Stimulated activated CD4-positive, alpha-beta T cell treated with anti-CD3 and anti-CD28 coated beads, Interleukin-1b, Interleukin-23, amount 100 ng/mL, for 4 hours (primary cell): ENCODE measurements around the gene ACSL6.

Experiments used
- DNase-seq, 2 donors: peaks; one replicate each; pipeline ENCODE4 v3.0.0-alpha.2; 2020; ENCODE audit warnings: low read depth in 2 of 2

Gene ACSL6

DNA sequence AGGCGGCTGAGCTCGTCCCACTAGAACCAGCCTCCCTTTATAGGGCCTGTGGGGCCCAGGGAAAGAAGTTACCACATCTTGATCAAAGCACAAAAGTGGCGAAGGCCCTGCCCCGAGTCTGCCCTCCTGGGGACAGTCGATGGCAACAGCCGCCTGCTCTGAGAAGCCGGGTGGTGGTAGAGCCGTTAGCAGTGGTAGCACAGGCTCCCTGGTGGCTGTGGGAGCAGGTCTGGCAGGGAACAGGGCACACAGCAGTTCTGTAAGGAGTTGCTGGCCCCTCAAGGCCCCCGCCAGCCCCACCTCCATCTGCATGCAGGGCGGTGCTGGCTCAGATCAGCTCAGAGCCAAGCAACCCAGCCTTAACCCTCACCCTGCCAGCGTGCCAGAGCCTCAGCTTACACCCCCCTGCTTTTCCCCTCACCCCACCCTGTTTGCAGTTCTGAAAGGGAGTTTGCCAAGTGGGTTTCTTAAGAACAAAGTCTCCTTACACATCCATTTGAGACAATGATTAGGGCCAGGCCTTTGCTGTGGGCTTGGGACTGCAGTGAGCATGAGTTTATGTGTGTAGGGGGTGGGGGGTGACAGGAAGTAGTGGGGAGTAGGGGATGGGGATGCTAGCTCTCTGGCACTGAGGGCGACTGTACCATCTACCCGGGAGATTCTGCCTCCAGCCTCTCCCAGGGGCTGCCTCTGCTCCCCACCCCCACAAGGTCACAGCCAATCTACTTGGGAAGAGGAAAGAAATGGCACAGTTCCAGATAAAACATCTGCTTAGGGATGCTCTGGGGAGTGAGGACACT is 11.8 kb downstream of the ACSL6 start:
- no peak for DNase-seq

DNA sequence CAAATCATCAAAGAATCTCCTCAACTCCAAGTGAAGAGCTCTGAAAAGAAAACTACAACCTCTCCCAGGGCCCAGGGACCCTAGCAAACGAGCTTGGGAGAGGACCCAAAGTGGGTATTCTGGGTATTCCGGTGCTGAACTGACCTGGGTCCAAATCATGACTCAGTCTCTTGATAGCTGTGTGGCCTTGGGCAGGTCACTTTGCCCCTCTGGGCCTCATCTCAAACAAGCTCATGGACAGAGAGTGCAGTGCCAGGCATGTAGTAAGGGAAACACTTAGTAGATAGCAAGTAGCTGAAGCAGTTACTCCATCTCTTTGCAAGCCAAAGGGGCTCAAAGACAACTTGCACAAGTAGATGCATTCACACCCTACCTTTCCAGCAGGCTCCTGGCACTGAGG is 12.4 kb downstream of the ACSL6 start:
- DNase-seq = no peak

DNA sequence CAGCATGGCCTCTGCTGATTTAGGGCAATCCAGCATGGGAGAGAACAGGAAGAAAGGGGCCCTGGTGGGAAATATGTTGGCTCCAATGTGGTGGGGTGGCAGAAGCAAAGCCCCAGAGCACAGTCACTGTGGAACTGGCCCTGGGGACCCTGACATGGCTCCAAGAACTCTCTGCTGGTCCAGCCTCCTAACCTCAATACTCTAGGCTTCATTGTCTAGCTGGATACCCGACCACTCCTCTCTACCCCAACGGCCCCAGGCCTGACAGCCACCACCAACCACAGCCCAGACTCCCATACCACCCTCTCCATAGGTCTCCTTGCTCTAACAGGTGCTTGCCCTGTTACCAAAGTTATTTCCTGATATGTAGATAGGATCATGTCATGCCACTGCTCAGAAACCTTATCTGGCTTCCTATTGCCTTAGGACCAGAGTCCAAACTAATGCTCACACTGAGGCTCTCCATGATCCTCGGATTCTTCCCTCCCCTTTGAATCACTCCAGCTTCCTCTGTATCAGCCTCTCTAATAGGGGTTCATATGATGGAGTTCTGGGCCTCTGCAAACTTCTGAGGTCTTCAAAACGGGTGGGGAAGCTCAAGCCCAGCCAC is 12.9 kb downstream of the ACSL6 start:
- no peak for DNase-seq

DNA sequence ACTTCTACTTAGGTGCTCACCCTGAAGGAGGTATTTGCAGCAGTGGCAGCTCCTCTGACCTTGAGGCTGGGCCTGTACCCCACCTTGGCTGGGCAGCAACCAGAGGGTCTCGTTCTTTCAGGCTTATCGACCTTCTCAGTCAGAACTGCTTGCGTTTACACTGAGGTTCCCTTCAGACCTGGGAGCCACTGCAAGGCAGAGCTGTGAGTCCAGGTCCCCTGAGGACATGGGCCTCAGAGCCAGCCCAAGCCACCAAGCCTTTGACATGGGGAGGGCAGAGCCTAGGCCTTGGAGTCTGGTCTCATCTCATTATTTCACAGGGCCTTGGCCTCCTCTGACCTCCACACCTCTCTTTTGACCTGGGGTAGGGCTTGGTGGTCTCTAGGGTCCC is 13.7 kb downstream of the ACSL6 start:
- no peak for DNase-seq

DNA sequence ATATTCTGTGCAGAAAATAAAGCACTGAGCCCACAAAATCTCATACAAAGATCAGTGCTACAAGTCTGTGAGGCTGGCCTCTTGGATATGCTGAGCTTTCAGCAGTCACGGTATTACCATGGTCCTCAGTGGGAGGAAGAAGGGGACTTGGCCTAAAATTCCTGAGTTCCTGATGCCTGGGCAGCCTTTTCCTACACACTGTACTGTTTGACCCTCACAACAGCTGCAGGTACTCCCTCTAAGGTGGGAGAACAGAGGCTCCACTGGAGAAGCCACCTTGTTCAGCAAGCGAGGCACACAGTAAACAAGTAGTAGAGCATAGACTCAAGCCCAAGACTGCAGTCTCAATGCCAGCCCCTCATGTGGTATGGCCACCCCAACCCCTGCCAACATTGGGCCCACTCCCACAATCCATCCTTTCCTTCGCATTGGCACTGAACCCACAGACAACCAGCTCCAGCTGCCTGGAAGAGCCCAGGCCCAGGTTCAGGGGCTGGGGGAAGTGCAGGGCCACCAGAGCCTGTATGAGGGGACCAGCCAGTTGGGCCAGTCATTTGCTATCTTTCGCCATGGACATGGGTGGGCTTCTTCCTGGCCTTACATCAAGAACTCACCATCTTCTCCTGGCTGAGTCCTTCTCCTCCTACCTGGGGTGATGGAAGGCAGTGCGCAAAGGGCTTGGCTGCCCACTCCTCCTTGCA is 14.3 kb downstream of the ACSL6 start:
- DNase-seq = no peak

DNA sequence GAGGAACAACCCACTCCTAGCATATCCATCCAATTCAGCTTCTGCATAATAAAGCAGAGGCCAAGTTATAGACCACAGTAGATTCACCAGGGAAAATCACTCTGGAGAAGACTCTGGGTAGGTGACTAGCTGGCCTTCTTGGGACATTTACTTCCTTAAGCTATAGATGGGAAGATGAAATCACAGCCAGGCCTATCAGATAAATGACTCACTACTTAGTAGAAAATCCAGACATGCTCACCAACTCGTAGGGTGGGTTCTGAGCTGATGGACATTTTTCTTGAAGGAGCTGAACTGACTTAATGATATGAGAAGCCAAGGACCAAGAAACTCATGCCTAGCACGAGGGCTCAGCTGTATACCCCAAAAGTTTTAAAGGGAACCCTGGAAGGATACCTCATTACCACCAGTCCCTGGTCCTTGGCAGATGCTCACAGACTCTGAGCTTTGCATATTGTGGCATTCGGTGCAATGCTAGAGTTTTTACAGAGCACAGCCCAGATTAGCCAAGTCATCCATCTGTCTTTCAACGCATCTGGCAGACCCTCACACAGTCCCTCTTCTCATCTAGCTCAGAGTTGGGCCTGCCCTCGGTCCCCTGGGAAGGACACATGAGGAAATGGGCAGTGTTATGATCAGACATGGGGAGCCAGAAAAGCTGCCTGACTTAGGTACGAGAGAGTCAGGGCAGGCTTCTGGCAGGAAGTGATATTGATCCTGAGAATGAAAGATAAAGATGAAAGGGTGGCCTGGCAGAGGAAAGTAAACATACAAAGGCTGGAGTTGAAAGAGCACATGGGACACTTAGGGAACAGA is 15.0 kb downstream of the ACSL6 start:
- no peak for DNase-seq

DNA sequence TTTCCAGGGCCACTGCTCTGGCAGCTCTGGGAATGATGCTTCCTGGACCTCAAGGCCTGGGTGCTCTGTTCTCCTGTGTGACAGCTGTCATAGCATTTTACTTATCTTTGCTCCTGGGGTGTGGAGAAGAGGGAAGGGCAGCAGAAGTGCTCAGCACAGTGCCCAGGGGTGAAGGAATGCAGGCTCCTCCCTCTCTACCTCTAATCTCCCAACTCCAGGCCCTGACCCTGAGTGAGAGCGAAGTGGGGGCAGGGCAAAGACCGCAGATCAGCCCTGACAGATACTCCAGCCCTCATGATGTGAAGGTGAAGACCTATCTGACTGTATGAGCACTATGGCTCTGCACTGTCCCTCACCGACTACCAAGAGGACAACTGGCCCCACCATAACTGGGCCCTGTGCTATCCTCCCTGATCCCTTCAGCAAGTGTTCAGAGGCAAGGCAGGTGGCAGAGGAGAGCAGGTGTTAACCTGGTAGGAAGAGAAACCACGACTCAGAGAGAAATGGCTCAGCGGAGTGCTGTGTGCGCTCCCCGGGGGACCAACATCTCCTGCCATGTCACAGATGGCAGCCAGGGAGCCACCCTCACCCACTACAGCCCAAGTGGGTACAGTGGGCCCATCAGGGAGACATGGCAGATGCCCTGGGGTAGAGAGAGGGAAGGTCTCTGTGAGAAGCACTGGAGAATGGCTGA is 16.8 kb downstream of the ACSL6 start:
- DNase-seq = no peak

DNA sequence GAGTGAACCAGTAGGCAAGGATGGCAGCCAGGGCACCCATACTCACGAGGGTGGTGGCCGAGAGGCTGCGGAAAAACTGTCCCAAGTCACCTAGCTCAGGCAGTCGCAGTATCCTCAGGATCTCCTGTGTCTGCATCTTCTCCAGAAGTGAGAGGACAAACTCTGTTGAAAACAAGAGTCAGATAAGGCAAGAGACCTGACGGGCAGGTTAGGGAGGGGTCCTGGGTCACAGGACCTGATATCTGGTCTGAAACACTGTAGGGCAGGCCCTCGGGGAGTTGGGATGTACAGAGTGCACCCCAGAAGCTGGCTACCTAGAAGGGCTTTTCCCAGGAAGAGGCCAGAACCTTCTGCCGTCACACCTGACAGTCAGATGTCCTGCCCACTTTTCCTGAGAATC is 17.4 kb downstream of the ACSL6 start:
- no peak for DNase-seq

DNA sequence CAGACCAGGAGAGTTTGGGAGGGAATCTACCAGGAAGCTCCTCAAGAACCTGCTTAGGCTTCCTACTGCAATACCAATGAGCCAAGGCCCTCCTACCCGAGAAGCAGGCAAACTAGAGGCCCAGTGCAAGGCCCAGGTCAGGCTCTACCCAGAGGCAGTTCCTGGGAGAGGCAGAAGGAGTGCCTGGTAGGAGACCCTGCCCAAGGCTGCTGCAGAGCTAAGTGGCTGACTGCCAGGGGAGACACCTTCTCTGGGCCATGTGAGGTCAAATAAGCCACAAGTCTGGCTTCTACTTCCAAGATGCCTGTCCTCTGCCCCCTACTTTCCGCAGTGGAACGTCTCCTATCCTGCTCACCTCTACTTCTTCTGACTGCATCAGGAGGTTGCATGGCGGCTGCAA is 17.8 kb downstream of the ACSL6 start:
- no peak for DNase-seq

DNA sequence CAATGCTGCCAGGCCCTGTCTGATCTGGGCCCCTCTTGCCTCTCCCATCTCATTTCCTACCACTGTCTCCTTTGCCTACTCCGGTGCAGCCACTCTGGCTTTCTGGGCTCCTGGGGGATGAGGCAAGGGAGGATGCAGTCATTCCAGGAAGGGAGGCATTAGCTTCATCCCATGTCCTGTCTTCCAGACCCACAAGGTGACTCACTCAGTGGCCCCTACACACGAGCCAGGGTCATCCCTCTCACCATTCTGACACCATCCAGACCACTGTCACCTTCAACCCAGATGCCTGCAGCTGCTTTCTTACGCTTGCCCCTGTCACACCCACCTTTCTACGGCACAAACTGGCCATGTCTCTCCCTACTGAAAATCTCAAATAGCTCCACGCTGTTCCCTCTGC is 19.1 kb downstream of the ACSL6 start:
- no peak for DNase-seq

DNA sequence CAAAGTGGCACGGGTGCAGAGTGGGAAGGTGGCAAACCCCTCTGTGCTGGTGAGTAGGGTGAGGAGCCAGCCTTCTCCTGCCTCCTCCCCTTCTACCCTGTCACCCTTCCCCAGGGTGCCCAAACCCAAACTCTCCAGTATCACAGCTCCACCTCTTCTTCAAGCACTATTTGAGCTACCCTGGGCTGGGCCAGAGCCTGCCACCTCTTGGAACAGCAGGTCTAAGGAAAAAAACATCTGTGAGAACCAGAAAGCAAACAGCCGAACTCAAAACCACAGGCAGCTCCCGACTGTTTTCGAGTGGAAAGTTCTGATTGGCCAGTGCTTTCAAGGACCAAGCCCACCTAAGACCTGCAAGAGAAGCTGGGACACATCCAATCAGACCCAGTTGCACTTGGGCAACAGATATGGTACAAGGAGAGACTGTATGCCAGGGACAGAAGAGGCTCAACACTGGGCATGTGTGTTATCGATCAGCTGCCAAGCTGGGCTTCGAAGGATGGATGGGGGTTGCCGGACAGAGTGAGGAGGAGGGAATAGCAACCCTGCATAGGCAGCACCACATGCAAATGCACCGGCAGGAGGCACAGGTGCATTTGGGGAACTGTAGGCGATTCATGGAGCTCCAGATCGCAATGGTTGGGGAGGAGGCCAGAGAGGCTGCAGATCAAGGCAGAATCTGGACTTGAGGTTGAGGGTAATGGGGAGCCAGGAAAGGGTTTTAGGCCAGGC is 19.7 kb downstream of the ACSL6 start:
- no peak for DNase-seq

DNA sequence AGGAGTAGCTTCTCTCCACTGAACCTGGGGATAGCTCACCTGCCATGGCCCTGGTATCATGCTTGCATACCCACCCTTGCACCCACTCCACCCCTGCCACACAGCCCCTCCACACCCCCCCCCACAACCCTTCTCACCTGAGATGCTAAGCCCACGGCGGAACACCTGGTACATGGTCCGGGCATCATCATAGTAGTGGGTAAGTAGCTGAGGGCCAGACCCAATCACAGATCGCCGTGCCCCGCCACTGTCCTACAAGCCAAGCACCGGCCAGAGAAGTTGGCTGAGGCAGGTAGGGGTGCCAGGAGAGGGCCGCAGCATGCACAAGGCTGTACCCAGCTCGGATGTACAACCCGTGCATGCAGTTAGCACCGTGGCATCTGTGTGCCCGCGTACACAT is 20.7 kb downstream of the ACSL6 start:
- no peak for DNase-seq

DNA sequence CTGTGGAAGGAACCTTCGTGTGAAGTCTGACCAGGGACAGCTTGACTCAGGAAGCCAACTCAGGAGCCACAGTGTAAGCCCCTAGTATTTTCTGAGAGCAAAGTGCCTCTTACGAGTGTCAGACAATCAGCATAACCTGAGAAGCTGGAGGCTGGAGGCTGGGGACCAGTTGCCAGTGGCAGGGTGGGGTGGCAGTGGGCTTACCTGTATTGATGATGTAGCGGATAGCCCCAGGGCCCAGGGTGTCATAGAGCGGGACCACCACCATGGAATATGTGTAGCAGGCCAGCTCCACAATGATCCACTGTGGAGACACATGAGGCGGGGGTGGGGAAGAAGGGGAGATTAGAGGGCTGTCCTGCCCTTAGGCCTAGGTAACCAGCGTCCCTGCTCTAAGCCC is 22.9 kb downstream of the ACSL6 start:
- no peak for DNase-seq

DNA sequence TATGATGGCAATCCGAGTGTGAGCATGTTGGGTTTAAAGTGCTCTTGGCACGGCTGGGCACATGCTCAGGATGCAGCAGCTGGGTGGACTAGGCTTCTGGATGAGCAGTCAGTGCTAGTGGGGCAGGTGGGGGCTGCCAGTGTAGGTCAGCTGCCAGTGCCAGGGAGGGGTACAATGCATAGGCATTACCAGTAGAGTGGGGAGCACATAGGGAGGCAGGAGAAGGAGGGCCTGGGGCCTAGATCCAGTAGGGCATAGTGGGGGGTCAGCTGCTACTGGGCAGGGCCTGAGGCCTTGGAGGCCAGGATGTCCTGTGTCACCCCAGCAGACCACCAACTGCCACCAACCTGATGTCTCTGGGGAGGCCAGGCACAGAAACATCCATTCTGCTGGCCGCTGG is 24.2 kb downstream of the ACSL6 start:
- DNase-seq = no peak

DNA sequence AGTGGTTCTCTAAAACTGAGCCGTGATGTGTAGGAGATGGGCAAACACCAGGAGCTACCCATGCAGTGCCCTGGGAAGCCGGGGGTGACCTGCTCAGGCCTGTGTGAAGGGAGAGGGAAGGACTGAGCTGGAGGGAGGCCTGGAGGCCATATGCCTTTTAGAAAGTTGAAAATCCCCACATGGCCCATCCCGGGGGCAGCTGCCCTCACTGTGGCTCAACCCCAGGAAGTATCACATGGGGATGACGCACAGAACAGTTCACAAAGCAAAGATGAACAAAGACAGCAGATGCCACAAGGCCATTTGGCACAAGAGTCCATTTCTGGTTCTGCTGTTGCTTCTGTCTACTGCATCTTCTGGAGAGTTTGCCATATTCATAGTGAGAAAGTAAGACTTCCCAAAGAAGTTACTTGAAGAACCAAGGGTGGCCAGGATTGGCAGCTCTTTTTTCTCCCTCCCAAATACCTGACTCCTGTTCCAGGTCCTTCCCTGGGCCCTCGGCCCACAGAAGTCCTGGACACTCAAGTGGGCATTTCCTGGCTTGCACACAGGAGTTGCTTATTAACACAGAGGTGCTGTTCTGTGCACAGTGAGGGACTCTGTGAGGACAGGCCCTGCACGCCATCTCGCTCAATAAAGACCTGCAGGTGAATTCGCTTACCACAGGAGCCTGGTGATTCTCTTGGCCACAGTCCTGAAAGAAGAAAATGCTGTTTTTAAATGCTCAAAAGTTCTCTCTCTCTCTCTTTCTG is 25.1 kb downstream of the ACSL6 start:
- DNase-seq = no peak

DNA sequence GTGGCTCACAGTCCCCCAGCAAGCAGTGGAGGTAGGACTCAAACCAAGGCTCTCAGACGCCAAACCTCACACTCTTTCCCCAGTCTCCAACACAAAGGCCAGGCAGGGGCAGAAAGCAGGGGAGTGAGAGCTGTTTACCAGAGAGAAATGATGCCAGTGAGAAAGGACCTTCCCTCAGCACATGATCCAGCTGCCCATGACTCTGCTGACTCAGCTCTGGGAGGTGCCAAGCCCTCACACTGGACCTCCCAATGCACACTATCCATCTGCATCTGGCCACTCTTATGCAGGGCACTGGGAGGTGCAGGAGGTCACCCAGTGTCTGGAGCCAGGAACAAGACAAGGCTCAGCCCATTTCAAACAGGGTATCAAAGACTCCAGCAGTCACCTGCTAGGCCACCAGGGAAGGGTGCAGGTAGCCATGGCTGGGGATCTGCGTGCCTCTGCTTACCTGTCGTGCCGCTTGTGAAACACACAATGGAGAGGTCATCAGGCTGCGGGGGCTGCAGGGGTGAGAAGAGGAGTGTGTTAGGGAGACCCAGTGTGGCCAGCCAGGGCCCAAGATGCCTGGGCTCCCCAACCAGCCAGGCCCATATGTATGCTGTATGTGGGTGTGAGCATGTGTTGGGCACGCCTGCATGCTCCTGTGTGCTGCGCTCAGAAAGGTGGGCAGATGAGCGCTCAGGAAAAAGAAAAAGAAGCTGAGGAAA is 26.3 kb downstream of the ACSL6 start:
- DNase-seq = no peak

DNA sequence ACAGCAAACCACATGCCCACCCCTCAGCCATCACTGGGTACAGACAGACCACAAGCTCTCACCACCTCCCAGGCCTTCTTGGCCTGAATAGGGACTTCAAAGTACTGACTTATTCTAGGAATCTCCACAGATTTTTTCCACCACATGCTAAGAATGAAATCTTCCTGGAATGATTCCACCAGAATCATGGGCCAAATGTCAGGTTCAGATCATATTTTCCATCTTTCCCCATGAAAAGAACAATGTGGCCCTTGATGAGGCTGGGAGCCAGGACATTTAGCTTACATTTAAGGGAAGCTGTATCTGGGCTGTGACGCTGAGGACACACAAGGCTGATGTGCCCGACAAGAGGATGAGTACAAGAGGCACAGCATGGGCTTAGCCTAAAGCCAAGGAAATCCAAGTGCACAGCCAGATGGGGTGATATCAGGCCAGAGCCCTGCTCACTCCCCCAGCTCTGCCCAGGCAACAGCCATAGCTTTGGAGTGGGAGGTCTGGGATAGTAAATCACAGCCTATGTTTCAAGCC is 28.1 kb downstream of the ACSL6 start:
- no peak for DNase-seq

DNA sequence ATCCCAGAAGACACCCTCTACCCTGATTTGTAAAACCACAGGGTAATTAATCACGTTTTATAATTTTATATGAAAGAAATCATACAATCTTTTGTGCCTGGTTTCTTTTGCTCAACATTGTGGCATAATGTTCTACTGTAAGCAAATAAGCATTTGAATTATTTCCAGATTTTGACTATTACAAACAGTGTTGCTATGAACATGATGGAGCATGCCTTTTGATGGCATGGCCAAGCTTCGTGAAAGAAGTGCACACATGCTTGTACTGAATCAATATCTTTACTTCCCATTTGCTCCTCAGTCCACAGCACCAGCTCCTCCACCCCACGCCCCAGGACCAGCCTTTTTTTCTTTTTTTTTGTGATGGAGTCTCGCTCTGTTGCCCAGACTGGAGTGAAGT is 29.9 kb downstream of the ACSL6 start:
- no peak for DNase-seq

DNA sequence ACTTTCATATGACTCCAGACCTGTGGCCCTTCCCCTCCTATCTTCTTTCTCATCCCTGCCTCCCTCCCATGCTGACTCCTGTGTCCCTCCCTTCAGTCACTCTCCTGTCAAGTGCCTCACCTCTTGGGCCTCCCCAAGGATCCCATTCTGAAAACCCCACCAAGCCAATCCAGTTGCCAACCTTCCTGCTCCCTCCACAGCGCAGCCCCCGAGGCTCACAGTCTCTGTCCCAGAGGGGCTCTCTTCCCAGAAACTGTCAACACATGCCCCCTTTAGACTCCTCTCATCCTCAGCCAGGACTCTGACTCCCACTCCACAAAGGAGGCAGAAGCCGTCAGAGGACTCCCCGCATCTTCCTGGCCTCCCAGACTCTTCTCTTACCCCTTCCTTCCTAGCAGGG is 30.8 kb downstream of the ACSL6 start:
- DNase-seq = no peak
